ENCODE results near the gene IRGC.
"Not testable (repeated sequence)": the region's sequence is repeated elsewhere in the genome, so short reads cannot be mapped to it uniquely, and the experiment has no call there.

Gene IRGC

GRCh38 chr19:43762814-43763213 lies 46.9 kb downstream of the IRGC start:
- H3K4me3 ChIP-seq (ENCODE audit: low read depth in 1 of 2, low read length in 1 of 2), result no peak overlapping the region
- TF ChIP-seq, protein P1, sequence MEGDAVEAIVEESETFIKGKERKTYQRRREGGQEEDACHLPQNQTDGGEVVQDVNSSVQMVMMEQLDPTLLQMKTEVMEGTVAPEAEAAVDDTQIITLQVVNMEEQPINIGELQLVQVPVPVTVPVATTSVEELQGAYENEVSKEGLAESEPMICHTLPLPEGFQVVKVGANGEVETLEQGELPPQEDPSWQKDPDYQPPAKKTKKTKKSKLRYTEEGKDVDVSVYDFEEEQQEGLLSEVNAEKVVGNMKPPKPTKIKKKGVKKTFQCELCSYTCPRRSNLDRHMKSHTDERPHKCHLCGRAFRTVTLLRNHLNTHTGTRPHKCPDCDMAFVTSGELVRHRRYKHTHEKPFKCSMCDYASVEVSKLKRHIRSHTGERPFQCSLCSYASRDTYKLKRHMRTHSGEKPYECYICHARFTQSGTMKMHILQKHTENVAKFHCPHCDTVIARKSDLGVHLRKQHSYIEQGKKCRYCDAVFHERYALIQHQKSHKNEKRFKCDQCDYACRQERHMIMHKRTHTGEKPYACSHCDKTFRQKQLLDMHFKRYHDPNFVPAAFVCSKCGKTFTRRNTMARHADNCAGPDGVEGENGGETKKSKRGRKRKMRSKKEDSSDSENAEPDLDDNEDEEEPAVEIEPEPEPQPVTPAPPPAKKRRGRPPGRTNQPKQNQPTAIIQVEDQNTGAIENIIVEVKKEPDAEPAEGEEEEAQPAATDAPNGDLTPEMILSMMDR (IDR thresholded peaks at IDR 0.05), result no peak
- no peaks in the 10 kb centered on the region for H3K9me3 ChIP-seq
- H3K27ac ChIP-seq, result no peak overlapping the region
- peaks cover 18% of the 10 kb centered on the region in 2 experiments for H3K4me1 ChIP-seq (ENCODE audit: control insufficient read depth in 1 of 2, insufficient read depth in 1 of 2, low read depth in 1 of 2, low read length in 1 of 2)
- H3K36me3 ChIP-seq, result no peaks in the 10 kb centered on the region
- H3K27me3 ChIP-seq, result no peaks in the 10 kb centered on the region

GRCh38 chr19:43763473-43763939 lies 47.6 kb downstream of the IRGC start:
- Histone ChIP-seq H3K27ac (no peak overlapping the region), H3K4me1 (ENCODE audit: control insufficient read depth in 1 of 2, insufficient read depth in 1 of 2, low read depth in 1 of 2, low read length in 1 of 2) (peaks cover 25% of the 10 kb centered on the region in 2 experiments), H3K4me3 (ENCODE audit: low read depth in 1 of 2, low read length in 1 of 2) (no peak overlapping the region), H3K27me3 (no peaks in the 10 kb centered on the region), H3K36me3 (no peaks in the 10 kb centered on the region), H3K9me3 (no peaks in the 10 kb centered on the region)
- TF ChIP-seq, protein P1 (IDR thresholded peaks at IDR 0.05), result no peak

DNA sequence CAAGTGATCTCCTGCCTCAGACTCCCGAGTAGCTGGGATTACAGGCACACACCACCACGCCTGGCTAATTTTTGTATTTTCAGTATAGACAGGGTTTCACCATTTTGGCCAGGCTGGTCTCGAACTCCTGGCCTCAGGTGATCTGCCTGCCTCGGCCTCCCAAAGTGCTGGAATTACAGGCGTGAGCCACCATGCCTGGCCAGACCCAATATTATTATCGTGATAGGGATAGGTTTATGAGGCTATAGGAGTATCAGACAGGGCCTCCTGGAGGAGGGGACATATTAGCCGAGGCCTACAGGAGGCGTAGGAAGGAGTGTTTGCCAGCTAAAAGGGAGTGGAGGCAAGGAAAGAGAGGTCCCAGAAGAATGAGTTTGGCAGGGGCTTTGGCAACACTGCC lies 48.8 kb downstream of the IRGC start:
- H3K27ac ChIP-seq; H3K27me3 ChIP-seq; H3K4me3 ChIP-seq (ENCODE audit: low read depth in 1 of 2, low read length in 1 of 2); H3K36me3 ChIP-seq; H3K9me3 ChIP-seq: not testable (repeated sequence)
- peaks cover 37% of the 10 kb centered on the region in 2 experiments for H3K4me1 ChIP-seq (ENCODE audit: control insufficient read depth in 1 of 2, insufficient read depth in 1 of 2, low read depth in 1 of 2, low read length in 1 of 2)

DNA sequence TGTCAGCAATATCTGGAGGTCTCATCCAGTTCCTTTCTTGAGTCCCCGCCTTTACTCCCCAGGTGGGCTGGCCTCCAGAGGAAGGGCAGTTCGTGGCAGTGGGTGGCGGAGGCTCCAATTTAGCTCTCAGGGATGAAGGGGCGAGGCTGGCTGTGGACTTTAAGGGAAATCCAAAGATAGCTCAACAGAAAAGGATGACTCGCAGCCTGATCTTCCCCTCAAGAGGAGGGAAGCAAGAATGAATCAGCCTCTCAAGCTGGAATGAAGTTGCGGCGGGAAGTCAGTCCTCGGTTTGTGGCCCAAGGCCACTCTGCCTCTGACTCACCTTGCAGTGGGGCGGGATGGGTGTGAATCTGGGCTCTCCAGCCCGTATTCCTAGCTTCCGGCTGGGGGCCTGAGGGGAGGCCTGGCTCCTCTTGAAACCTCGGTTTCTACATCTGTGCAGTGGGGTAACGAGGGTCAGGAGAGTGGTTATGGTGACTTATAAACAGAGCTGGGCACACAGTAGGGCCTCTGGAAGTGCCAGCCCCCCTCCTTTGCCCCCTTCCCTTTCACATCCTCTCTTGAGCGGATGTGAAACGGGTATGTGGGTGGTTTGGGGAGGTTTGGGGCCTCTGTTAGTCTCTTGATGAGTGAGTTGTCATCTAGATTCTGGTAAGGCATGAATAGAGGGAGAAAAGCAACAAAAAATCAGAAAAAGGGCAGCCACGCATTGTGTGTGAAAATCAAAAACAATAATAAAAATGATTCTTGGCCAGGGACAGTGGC lies 49.4 kb downstream of the IRGC start:
- Histone ChIP-seq H3K27me3 (no peaks in the 10 kb centered on the region), H3K4me1 (ENCODE audit: control insufficient read depth in 1 of 2, insufficient read depth in 1 of 2, low read depth in 1 of 2, low read length in 1 of 2) (peaks cover 43% of the 10 kb centered on the region in 2 experiments), H3K27ac (no peak overlapping the region), H3K4me3 (ENCODE audit: low read depth in 1 of 2, low read length in 1 of 2) (no peak overlapping the region), H3K9me3 (no peaks in the 10 kb centered on the region), H3K36me3 (no peaks in the 10 kb centered on the region)
- TF ChIP-seq, protein P1 (IDR thresholded peaks at IDR 0.05), result no peak

- TF ChIP-seq, protein P1 (IDR thresholded peaks at IDR 0.05), result no peak
- Histone ChIP-seq H3K9me3 (no peaks in the 10 kb centered on the region), H3K4me1 (ENCODE audit: control insufficient read depth in 1 of 2, insufficient read depth in 1 of 2, low read depth in 1 of 2, low read length in 1 of 2) (peaks cover 53 to 55% of the 10 kb centered on the region in 2 experiments), H3K4me3 (ENCODE audit: low read depth in 1 of 2, low read length in 1 of 2) (peak overlapping the region in 1 of 2 experiments; percentile 14), H3K27me3 (no peaks in the 10 kb centered on the region), H3K27ac (peak overlapping the region; percentile 84), H3K36me3 (no peaks in the 10 kb centered on the region)
These were observed 50.8 kb downstream of the IRGC start for GRCh38 chr19:43766755-43767043.

DNA sequence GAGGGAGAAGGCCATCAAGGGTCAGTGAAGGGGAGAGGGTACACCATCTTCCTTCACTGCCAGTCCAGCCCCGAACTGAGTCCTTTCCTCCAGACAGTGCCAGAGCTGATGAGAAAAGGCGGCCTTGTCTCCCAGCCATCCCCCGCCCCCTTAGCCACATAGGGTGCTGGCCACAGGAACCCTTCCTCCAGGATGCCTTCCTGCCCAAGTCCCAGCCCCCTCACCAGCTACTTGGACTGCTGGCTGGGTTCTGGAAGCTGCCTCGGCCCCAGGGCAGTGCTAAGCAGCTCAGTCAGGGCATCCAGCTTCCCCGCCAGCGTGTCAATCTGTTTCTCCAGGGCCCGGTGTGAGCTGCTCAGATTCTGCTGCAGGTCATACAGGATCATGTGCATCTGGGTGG lies 51.4 kb downstream of the IRGC start:
- peak overlapping the region; percentile 84 for H3K27ac ChIP-seq
- H3K36me3 ChIP-seq, result no peaks in the 10 kb centered on the region
- TF ChIP-seq, protein P1 (IDR thresholded peaks at IDR 0.05), result no peak

More for the DNA sequence above, 51.4 kb downstream of the IRGC start:
- Histone ChIP-seq H3K4me1 (ENCODE audit: control insufficient read depth in 1 of 2, insufficient read depth in 1 of 2, low read depth in 1 of 2, low read length in 1 of 2) (peaks cover 54 to 55% of the 10 kb centered on the region in 2 experiments), H3K27me3 (no peaks in the 10 kb centered on the region), H3K9me3 (no peaks in the 10 kb centered on the region), H3K4me3 (ENCODE audit: low read depth in 1 of 2, low read length in 1 of 2) (no peak overlapping the region)

Data from neutrophil (primary cell).